Measurements from ENCODE around the gene PFKFB2.

DNA sequence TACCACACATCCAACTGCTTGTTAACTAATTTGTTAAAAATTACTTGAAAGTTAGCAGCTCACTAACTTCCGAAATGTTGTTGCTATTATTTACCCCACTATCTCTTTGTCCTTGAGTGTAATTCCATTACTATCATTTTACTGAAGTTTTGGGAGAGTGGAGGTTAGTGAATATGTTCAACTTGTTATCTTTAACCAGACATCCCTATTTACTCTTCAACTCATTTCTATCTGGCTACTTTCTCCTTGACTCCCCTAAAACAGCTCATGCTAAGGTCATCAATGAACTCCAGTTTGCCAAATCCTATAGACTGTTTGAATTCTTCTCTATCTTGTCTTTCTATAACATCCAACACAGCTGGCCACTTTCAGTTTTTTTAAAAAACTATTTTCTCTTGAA is 16.2 kb upstream of the PFKFB2 start:
- no peak for TF ChIP-seq EZH2 (IDR thresholded peaks at IDR 0.05; ENCODE audit: low read length)
- TF ChIP-seq, protein P1, sequence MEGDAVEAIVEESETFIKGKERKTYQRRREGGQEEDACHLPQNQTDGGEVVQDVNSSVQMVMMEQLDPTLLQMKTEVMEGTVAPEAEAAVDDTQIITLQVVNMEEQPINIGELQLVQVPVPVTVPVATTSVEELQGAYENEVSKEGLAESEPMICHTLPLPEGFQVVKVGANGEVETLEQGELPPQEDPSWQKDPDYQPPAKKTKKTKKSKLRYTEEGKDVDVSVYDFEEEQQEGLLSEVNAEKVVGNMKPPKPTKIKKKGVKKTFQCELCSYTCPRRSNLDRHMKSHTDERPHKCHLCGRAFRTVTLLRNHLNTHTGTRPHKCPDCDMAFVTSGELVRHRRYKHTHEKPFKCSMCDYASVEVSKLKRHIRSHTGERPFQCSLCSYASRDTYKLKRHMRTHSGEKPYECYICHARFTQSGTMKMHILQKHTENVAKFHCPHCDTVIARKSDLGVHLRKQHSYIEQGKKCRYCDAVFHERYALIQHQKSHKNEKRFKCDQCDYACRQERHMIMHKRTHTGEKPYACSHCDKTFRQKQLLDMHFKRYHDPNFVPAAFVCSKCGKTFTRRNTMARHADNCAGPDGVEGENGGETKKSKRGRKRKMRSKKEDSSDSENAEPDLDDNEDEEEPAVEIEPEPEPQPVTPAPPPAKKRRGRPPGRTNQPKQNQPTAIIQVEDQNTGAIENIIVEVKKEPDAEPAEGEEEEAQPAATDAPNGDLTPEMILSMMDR (optimal IDR thresholded peaks at IDR 0.05 in 1 of 3, IDR thresholded peaks at IDR 0.05 in 1 of 3, conservative IDR thresholded peaks at IDR 0.05 in 1 of 3; ENCODE audit: extremely low read depth in 1 of 3, insufficient read depth in 2 of 3, low read length in 3 of 3): no peak
